ENCODE data around the gene HBG1. TPM values are rescaled to one million over a fixed set of nuclear protein-coding genes. Genes with fewer than 3 reads are reported as not detected.

The HBG1 gene
- total RNA-seq, 4 donors from 2014 or later: 5.7 TPM; not detected in 3

GRCh38 chr11:5242933-5243815, 6.5 kb downstream of the HBG1 start:
- TF ChIP-seq POLR2A (IDR thresholded peaks at IDR 0.05): no peak
- intact Hi-C loops (cut with DNase I; ENCODE audit: low total_unique reads): no loop called here
- DNase-seq: no peak
- no peaks in the 10 kb centered on the region for H3K36me3 ChIP-seq
- no peak overlapping the region for H3K4me3 ChIP-seq
- no peaks in the 10 kb centered on the region for H3K27me3 ChIP-seq
- no peak overlapping the region for H3K27ac ChIP-seq
- no peaks in the 10 kb centered on the region for H3K4me1 ChIP-seq
- no peaks in the 10 kb centered on the region for H3K9me3 ChIP-seq

GRCh38 chr11:5242208-5242607, 7.4 kb downstream of the HBG1 start:
- no peaks in the 10 kb centered on the region for H3K4me1 ChIP-seq
- no peaks in the 10 kb centered on the region for H3K9me3 ChIP-seq
- H3K36me3 ChIP-seq: no peaks in the 10 kb centered on the region
- H3K27ac ChIP-seq: no peak overlapping the region
- no peaks in the 10 kb centered on the region for H3K27me3 ChIP-seq
- intact Hi-C loops (cut with DNase I; ENCODE audit: low total_unique reads): no loop called here
- H3K4me3 ChIP-seq: no peak overlapping the region
- TF ChIP-seq CTCF (IDR thresholded peaks at IDR 0.05) (no peak), POLR2A (IDR thresholded peaks at IDR 0.05) (no peak)
- DNase-seq: no peak

- Histone ChIP-seq H3K4me1 (no peaks in the 10 kb centered on the region), H3K36me3 (no peaks in the 10 kb centered on the region), H3K4me3 (no peak overlapping the region), H3K27ac (no peak overlapping the region), H3K27me3 (no peaks in the 10 kb centered on the region), H3K9me3 (no peaks in the 10 kb centered on the region)
- intact Hi-C loops (cut with DNase I; ENCODE audit: low total_unique reads): no loop called here
- no peak for TF ChIP-seq POLR2A (IDR thresholded peaks at IDR 0.05)
- no peak for TF ChIP-seq CTCF (IDR thresholded peaks at IDR 0.05)
- no peak for DNase-seq
These were observed 8.2 kb downstream of the HBG1 start for GRCh38 chr11:5241458-5241857.

- H3K27ac ChIP-seq: no peak overlapping the region
- no peak overlapping the region for H3K4me3 ChIP-seq
- no peaks in the 10 kb centered on the region for H3K27me3 ChIP-seq
- H3K9me3 ChIP-seq: no peaks in the 10 kb centered on the region
- DNase-seq: no peak
- TF ChIP-seq POLR2A (IDR thresholded peaks at IDR 0.05) (no peak), CTCF (IDR thresholded peaks at IDR 0.05) (no peak)
- no peaks in the 10 kb centered on the region for H3K4me1 ChIP-seq
- H3K36me3 ChIP-seq: no peaks in the 10 kb centered on the region
- intact Hi-C loops (cut with DNase I; ENCODE audit: low total_unique reads): no loop called here
These were observed 9.2 kb downstream of the HBG1 start for GRCh38 chr11:5240458-5240857.

GRCh38 chr11:5240056-5240455, 9.6 kb downstream of the HBG1 start:
- Histone ChIP-seq H3K27ac (no peak overlapping the region), H3K4me3 (no peak overlapping the region), H3K27me3 (no peaks in the 10 kb centered on the region), H3K9me3 (no peaks in the 10 kb centered on the region), H3K36me3 (no peaks in the 10 kb centered on the region), H3K4me1 (no peaks in the 10 kb centered on the region)
- no peak for DNase-seq
- intact Hi-C loops (cut with DNase I; ENCODE audit: low total_unique reads): no loop called here
- TF ChIP-seq POLR2A (IDR thresholded peaks at IDR 0.05) (no peak), CTCF (IDR thresholded peaks at IDR 0.05) (no peak)

All from uterus (tissue), 4 donors.